ENCODE data around the gene PPP1R7.

Gene PPP1R7

DNA sequence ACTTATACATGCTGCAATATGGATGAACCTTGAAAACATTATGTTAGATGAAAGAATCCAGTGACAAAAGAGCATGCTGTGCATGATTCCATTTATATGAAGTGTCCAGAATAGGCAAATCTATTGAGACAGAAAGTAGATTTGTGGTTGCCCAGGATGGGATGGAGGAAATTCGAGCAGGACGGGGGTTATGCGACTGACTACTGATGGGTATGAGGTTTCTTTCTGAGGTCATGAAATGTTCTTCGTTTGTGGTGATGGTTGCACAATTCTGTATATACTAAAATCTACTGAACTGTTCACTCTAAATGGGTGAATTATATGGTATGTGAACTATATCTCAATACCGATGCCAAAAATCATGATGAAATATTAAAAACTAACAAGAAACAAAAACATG, 29.3 kb upstream of the PPP1R7 start:
- DNase-seq: no peak

DNA sequence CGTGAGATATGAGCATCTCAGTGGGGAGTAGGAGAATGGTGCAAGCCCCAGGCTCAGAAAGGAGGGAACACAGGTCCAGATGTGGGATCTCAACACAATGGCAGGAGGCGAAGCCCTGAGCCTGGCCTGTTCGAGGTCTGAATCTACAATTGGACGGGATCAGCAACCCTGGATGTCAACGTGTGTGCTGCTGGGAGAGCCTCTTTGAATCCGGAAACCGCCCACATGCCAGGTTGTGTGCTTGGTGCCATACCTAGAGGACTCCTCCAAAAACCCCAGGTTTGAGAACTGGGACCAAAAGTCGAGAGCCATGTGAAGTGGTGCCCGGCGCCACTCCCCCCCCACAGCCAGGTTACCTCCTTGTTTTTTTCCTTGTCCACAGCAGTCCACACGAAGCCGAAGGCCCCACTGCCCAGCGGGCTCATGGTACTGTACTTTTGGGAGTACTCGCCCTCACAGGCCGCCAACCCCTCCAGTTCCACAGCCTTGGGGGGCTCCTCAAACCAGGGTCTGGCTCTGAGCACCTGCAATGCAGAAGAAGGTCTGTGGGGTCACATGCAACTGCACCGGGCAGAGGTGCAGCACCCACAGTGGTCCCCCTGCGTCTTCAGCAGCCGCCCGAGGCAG, 27.8 kb upstream of the PPP1R7 start:
- no peak for DNase-seq

DNA sequence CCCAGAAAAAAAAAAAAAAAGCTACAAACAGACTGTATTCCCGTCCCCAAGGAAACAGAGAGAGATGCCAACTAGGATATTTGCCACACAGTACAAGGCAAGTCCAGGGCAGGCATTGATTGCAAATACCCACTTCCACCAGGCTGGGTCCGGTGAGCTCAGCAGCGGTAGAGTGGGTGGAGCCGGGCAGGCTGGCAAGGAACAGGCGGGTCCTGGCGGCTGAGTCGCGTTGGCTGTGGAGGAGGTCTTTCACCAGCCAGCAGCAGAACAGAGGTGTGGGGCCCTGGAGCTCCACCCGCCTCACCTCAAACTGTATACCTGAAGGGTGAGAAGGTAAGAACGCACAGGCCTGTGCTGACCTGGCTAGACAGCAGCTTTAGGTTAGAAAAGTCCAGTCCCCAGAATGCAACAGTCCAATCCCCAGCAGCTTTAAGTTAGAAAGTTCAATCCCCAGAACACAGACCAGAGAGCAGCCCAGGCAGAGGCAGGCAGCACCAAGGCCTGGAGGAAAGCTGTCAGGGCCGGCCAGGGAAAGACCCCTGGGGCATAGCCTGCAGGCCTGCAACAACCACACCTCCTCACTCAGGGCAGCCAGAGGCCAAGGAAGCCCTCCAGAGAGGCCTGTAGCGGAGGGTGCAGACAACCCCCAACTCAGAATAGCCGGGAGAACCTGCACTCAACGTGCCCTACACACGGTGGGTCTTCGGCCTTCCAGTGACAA, 26.3 kb upstream of the PPP1R7 start:
- DNase-seq: no peak

DNA sequence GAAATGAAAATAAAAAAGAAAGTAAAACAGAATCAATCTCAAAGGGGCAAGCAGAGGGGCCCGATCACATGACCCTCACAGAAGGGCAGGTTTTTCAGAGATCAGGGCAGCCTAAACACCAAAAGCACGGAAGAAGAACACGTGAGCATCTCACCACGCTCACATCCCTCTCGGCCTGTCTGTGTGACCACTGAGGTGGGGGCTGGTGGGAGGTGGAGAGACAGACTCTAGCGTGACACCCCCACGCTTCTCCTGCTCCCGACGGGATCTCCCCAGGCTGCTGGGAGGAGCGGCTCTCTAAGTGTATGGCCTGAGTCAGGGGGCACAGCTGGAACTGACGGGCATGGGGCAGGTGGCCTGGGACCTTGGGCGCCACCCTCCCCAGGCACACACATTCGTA, 24.6 kb upstream of the PPP1R7 start:
- no peak for DNase-seq

DNA sequence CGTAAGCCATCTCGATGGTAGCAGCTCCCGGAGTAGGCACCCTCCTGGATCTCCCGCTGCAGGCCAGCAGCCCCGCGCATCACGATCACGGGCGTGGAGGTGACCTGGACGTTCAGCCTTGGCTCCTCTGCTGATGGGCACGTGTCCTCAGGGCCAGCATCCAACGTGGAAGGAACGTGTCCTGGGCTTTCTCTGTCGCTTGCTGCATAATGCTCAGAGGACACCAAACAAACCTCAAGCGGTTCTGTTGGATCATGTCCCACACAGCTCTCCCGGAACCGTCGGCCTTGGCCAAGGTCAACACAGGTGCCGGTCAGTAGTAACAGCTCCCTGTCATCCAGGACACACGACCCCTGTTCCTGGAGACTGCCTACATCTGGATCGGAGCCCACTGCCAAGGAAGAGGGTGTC, 24.1 kb upstream of the PPP1R7 start:
- no peak for DNase-seq

DNA sequence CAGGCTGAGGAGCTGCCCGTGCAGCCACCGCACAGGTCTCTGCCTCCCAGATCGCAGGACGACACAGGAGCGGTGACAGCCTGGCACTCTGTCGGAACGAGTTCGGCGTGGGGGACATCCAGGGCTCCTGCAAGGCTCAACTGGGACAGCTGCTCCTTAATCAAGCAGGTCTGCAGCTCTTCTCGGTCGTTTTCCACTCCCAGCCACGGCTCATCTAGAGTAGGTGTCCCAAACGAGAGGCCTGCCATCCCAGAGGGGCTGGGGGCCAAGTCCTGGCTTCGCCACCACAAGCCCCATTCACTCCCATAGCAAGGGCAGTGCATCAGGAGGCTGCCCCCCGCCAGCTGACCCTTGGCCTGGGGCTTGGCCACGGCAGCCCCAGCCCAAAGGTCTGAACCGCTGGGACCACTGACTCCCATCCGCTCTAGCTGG, 23.5 kb upstream of the PPP1R7 start:
- no peak for DNase-seq

DNA sequence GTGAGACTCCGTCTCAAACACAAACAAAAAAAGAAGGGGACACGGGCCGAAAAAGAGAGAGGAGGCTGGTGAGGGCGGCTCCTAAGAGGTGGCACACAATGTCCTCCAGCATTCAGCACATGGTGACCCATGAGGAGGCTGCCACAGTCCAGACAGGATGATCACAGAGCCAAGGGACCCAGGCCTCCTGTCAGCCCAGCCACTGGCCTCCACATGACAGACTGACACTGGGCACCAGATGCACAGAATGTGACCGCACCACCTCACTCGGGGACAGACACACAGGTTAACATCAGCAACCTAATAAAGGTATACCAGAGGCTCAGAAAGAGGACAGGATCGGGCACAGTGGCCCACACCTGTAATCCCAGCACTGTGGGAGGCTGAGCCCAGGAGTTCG, 22.0 kb upstream of the PPP1R7 start:
- DNase-seq: no peak

DNA sequence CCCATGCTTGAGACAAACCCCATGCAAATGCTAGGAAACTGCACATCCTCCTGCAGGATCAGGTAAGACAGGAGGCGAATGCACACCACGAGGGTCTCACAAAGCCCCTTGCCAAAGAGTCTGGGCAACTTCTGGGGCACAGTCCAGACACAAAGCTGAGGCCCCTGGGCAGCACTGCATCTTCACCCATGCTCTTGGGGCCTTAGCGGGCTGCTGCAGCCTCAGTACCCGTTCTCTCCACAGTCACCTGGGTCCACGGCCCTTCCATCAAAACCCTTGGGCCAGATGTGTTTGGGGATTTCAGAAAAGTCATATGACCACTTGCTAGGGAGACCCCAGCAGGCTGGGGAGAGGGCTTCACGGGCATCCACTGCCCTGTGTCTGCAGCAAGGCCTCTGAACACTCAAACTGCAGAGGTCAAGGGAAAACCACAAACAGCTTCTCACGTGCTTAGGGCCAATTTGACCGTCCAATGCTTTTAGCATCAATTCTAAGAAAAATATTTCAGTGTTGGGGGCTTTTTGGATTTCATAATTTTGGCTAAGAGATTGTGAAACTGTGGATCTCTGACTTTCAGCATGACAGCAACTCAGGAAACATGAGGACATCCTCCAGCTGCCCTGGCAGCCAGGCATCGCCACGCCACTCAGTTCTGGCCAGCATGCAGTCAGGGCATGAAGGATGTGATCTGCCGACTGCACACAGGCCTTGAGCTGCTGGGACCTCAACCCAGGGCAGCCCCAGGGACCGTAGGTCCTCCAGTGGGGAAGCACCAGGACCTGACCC, 21.0 kb upstream of the PPP1R7 start:
- DNase-seq: no peak

DNA sequence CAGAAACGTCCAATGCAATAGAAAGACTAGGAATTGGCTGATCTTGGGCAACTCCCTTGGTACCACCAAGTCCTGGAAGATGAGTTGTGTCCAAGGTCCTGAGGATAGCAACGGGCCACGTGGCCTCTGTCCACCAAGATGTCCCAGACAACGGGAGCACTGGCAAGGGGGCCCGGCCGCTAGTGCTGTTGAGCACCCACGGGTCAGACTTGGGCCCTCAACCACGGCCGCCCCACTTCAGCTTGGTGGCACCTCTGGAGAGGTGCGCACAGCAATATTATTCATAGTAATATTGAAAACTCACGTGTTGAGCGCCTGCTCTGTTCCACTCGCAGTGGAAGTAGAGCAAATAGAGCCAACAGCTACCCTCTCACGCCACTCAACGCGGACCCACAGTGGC, 20.0 kb upstream of the PPP1R7 start:
- no peak for DNase-seq

DNA sequence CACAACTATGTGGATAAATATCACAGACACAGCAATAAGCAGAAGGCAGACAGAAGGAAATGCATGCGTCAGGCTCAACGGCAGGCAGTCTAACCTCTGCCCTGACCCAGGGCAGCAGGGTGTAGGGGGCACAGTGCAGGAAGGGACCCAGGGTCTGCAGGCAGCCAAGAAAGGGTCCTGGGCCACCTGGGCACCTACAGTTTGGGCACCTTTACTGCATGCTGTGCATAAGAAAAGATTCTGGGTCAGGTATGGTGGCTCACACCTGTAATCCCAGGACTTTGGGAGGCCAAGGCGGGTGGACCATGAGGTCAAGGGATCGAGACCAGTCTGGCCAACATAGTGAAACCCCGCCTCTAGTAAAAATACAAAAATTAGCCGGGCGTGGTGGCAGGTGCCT, 18.7 kb upstream of the PPP1R7 start:
- DNase-seq: no peak

DNA sequence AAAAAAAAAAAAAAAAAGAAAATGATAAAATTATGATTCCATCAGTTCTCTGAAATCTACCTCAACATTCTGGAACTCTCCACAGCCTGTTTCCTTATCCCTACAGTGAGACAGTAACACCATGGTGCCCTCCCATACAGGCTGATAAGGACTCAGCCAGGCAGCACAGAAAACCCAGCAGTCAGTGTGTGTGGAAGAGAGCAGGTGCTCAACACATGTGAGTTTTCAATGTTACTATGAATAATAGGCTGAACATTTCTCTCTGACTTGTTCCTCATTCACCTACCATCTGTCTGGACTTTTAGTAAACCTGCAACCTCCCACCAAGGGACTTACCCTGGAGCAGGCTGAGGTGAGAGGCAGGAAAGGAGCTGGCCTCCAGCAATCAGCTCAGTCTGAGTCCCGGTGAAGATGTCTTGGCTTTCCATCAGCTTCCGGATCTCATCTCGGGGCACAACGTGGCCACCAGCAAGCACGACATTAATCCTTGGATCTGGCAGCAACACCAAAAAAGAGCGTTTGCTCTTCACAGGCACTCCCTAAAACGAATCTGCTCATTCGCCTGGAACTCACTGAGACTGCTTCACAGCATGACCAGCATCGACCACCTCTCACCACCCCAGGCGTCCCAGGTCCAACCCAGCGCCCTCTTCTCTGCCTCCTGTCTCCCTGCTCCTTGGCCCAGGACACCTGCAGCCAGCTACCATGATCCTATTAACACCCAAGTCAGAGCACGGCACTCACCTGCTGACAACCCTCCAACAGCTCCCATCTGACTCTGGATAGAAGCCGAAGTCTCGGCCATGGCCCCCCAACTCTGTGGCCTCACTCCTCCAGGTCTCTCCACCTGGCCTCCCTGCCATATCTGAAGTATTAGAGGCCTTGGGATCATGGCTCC, 17.5 kb upstream of the PPP1R7 start:
- DNase-seq: no peak

DNA sequence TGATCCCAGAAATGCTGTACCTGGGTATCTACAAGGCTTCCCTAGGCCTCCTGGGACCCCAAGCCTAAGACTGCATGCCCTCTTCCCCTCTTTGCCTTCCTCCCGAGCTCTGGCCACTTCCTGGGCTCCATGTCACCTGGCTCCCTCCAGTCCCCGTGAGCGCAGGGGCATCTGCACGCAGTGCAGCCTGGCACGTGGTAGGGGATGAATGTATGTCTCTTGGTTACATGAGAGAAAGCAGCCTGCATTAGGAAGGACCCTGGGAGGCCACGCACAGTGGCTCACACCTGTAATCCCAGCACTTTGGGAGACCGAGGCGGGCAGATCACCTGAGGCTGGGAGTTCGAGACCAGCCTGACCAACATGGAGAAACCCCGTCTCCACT, 16.8 kb upstream of the PPP1R7 start:
- DNase-seq: no peak

DNA sequence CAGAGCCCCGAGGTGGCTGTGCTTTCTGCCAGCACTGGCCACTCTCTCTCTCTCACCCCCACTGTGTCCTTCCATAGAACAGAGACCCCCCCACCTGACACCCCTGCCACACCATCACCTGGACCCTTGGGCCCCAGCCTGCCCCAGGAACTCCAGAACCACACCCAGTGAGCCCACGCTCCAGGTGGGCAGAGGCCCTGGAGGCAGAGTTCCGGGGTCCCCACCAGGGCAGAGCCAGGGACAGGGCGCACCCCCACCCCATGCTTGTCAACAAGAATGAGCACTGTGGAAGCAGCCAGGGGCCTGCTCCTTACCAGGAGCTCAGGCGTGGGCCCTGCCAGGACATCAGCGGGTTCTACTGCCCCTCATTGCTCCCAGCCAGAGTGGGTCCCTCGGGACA, 15.6 kb upstream of the PPP1R7 start:
- no peak for DNase-seq

DNA sequence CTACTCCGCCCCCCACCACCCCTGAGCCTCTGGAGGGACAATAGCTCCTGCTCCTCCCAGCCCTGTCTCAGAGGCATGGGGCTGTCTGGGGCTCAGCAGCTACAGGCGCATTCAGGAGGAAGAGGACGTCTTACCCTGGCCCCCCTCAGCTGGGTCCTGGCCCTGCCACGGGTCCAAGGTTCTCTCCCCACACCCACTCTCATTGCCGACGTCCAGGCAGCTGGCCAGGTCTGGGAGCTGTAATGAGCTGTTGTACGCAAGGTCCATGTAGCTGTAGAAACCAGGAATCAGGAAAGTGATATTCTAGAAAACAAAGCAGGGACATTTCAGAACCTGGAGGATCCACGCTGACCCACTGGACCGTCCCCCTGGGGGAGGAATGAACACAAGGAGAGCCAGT, 14.5 kb upstream of the PPP1R7 start:
- no peak for DNase-seq

DNA sequence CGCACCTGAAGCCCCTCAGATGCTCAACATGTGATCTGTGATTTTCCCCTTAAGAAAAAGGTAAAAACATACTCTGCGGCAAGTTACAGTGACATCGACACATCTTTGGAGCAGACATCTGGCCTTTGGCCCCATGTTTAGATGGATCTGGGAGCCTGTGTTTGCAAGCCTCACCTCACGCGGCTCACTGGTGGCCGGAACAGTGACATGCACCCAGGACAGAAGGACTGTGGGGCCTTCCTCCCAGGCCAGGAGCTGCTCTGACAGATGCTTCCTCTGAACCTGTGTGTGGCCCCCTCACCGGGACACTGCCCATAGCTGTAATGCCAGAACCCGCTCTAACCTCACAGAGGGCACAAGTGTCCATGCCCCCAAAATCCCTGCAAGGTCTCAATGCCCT, 14.1 kb upstream of the PPP1R7 start:
- DNase-seq: no peak

DNA sequence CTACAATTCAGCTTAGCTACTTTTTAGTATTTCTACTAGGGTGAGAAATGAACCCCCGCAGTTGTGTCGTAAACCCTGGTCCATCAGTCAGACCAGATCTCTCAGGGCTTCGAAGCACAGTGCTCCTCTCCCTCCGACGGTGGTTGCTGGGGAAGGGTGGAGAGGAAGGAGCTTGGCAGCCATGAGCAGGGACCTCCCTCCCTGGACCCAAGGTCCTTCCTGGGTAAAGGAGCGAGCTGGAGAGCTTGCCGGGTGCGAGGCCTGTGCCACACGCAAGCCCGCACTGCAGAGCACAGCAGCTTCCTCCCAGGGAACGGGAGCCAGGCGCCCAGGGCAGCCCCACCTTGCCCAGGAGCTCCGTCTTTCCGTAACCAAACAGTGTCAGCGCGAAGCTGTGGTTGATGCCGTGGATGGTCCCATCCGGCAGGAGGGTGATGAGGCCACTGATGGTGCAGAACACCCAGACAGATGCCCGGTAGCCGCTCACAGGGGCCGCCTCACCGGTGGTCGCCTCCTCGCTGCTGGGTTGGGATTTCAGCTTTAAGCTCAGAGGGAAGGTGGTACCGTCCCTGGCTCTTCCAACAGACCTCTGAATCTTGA, 13.5 kb upstream of the PPP1R7 start:
- DNase-seq: no peak

DNA sequence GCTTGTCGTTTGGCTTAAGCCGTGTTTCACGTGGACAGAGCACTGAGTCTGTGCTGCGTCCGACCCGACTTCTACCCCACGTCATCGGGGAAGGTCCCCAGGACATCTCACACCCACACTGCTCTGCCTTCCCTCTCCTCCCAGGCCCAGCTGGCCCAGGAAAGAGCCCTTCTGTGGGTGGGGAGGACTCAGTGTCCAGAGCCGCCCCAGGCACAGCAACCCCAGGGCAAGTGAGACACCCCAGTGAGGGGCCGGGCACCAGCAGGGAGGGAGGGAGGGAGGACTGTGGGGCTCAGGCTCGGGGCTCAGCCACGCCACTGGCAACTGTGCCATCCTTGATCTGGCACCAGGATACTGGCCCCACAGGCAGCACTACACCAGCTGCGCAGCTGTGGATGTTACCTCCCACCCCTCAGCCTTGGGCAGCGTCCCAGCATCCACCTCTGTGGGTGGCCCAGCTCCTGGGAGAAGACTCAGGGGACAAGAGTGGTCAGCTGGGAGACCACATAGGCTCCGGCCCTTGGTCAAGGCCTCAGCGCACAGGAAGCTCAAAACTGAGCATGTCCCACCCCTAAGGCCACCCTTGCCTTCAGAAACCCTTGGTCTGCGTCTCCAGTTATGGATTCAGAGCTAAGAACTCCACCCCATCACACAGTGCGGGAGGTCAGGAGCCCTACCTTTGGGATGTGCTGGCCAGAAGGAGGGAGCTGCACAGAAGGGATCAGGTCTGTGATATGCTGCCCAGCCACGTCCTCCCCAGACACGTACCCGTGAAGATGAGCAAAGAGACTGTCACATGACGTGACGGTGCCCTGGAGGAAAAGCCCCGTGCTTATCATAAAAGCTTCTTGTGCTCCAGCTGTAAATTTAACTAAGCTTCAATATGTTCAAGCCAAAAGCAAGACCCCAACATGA, 12.7 kb upstream of the PPP1R7 start:
- no peak for DNase-seq

DNA sequence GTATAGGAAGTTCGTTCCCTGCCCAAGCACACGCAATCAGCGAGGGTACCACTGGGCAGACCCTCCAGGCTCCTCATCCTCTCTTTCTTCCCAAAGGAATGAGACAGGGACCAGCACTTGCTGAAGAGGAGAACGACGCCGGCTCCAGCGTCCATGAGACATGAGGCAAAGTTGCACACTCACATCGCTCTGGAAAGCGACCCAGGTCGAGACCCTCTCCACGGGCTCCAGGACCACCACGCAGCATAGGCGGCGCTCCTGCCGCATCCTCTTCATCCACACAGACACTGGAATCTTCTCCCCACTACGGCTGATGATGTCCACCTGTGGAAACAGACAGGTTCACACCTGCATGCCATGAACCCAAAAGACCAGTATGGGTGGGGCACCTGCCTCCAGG, 11.8 kb upstream of the PPP1R7 start:
- DNase-seq: no peak

DNA sequence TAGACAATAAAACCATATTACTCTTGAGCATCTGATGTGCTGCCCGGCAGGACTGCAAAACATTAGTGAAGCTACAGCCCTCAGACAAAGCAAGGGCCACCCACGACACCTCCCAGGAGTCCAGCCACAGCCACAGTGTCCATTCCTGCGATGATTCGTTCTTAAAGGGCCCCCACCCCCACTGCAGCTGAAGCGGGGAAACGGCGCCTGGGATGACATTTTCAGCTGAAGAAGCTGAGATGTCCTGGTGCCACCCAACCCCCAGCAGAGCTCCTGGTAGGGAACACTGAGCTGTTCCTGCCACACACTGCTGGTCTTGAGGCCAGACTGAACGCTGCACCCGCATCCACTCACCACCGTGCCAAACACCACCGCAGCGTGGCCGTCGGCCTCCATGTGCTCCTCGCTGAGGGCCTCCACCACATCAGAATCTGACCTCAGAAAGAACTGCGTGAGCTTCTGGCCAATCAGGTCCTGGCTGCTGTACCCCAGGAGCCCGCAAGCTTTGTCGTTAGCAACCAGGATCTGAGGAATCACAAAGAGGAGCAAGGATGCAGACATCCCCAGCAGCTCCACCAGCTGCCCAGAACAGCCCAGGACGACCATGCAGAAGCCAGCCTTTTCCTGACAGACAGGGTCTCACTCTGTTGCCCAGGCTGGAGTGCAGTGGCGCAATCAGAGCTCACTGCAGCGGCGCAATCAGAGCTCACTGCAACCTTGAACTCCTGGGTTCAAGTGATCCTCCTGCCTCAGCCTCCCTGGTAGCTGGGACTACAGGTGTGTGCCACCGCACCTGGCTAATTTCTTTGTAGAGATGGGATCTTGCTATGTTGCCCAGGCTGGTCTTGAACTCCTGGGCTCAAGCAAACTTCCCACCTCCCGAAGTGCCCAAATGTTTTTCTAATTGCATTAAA, 10.5 kb upstream of the PPP1R7 start:
- DNase-seq: no peak

DNA sequence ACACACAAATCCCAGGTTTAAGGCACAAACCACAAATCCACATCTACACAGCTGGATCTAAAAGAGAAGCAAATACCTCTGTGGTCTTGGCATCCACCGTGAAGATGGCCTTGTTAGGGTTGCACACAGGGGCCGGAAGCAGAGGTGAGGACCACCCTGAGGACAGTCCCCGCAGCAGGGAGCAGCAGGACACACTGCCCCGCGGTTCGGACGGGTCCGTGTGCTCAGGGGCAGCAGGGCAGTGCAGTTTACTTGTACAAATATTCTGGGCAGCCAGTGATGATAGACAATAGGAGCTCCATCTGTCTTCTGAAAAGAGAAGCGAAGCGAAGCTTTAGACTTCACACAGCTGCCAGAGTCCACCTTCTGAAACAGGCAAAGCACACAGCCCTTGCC, 9.8 kb upstream of the PPP1R7 start:
- no peak for DNase-seq
